Measurements from ENCODE around the gene GPC3.

DNA sequence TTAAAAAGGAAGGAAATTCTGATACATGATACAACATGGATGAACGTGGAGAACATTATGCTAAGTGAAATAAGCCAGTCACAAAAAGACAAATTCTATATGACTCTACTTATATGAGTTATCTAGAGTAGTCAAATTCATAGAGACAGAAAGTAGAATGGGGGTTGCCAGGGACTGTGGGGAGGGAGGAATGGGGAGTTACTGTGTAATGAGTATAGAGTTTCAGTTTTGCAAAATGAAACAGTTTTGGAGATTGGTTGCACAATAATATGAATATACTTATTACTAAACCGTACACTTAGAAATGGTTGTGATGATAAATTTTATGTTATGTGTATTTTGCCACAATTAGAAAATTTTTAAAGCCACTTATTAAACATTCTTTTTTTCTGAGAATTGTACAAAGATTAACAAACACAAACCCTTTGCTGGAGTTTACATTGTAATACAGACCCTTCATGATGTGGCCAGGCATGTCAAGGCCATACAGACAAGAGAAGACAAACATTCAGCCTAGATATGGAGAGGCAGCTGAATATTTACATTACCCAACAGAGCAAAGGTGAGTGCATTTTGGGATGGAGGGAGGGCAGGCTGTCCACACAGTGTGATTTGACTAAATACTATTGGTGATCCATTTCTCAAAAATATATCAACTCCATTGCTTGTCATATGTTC, 21.2 kb upstream of the GPC3 start:
- TF ChIP-seq, protein P1, sequence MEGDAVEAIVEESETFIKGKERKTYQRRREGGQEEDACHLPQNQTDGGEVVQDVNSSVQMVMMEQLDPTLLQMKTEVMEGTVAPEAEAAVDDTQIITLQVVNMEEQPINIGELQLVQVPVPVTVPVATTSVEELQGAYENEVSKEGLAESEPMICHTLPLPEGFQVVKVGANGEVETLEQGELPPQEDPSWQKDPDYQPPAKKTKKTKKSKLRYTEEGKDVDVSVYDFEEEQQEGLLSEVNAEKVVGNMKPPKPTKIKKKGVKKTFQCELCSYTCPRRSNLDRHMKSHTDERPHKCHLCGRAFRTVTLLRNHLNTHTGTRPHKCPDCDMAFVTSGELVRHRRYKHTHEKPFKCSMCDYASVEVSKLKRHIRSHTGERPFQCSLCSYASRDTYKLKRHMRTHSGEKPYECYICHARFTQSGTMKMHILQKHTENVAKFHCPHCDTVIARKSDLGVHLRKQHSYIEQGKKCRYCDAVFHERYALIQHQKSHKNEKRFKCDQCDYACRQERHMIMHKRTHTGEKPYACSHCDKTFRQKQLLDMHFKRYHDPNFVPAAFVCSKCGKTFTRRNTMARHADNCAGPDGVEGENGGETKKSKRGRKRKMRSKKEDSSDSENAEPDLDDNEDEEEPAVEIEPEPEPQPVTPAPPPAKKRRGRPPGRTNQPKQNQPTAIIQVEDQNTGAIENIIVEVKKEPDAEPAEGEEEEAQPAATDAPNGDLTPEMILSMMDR (conservative IDR thresholded peaks at IDR 0.05; ENCODE audit: low read depth, low read length) = no peak
- no peak for TF ChIP-seq EZH2 (IDR thresholded peaks at IDR 0.05; ENCODE audit: borderline replicate concordance, low read depth, low read length, poor library complexity, severe bottlenecking)
